ENCODE measurements around the gene HNRNPH2. TPM values are rescaled to one million over a fixed set of nuclear protein-coding genes. Genes with fewer than 3 reads are reported as not detected.

Gene HNRNPH2
- total and polyA plus RNA-seq, 9 of the 15 experiments (the other 6 are each of a cell fraction or from before 2014, with no cell fraction given), result 40.0 to 130 (median 60.3) TPM

- TF ChIP-seq ZNF512 (tag; IDR thresholded peaks at IDR 0.05) (no peak), TCF7 (IDR thresholded peaks at IDR 0.05; ENCODE audit: borderline replicate concordance) (0 out of 2 replicates have a peak, but pooled peaks have one; percentile 30), ETV6 (IDR thresholded peaks at IDR 0.05; ENCODE audit: borderline replicate concordance in 1 of 2, low read depth in 2 of 2, low read length in 1 of 2) (no peak), ETV6 (CRISPR knock-in tag; IDR thresholded peaks at IDR 0.05; ENCODE audit: borderline replicate concordance) (no peak), CHD4 (IDR thresholded peaks at IDR 0.05; ENCODE audit: insufficient read depth, insufficient replicate concordance, low read depth, low read length, poor library complexity, severe bottlenecking) (no peak), CHD7 (IDR thresholded peaks at IDR 0.05; ENCODE audit: low read depth, low read length) (no peak), EP400 (IDR thresholded peaks at IDR 0.05) (peak; percentile 95), CREB5 (CRISPR knock-in tag; IDR thresholded peaks at IDR 0.05) (no peak), SRSF3 (IDR thresholded peaks at IDR 0.05; ENCODE audit: insufficient read depth, low read length) (no peak), ZNF408 (CRISPR knock-in tag; IDR thresholded peaks at IDR 0.05; ENCODE audit: low read depth) (no peak), MTA1 (IDR thresholded peaks at IDR 0.05; ENCODE audit: borderline replicate concordance) (no peak)
Measured at GRCh38 chrX:101407748-101408531, at the start of gene HNRNPH2, which contains the start of gene GLA (continued).

Measured in K562 (cell line).